BE2C (cell line): ENCODE measurements around the gene CFAP77.

Experiments
- DNase-seq: peaks from one replicate; pipeline ENCODE4 v3.0.0-alpha.2; 2020
- H3K27me3 ChIP-seq: fragments of 250-450 bp; sonication (Bioruptor Pico); 2 replicates; pipeline ENCODE4 v1.5.1; 2020; ENCODE audit warnings: mild to moderate bottlenecking
- H3K36me3 ChIP-seq: fragments of 250-450 bp; sonication (Bioruptor Pico); 2 replicates; pipeline ENCODE4 v1.5.1; 2020; ENCODE audit warnings: mild to moderate bottlenecking
- H3K4me1 ChIP-seq: fragments of 250-450 bp; sonication (Bioruptor Pico); 2 replicates; pipeline ENCODE4 v1.5.1; 2020
- H3K4me3 ChIP-seq: 2 replicates; pipeline ENCODE4 v1.5.1; 2011; ENCODE audit warnings: low read depth, low read length
- H3K9me3 ChIP-seq: fragments of 250-450 bp; sonication (Bioruptor Pico); 2 replicates; pipeline ENCODE4 v1.5.1; 2020
- TF ChIP-seq, protein P1 (sequence below): IDR thresholded peaks from 2 replicates; pipeline ENCODE4 v1.5.1; 2012; ENCODE audit warnings: mild to moderate bottlenecking, low read depth, low read length

Gene CFAP77

DNA sequence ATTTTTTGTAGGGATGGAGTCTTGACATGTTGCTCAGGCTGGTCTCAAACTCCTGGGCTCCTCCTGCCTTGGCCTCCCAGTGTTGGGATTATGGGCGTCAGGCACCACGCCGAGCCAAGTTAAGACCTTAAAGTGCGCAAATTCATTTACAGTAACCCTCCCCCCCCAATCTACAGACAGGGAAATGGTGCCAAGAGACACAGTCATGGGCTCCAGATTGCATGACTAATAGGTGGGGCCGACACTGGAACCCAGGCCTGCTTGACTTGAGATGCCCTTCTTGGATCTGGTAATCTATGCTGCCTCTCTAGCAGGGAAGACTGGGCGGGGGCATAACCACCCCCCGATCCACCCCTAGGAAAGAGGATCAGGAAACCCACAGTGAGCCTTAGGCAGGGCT lies 22.9 kb upstream of the CFAP77 start:
- TF ChIP-seq, protein P1, sequence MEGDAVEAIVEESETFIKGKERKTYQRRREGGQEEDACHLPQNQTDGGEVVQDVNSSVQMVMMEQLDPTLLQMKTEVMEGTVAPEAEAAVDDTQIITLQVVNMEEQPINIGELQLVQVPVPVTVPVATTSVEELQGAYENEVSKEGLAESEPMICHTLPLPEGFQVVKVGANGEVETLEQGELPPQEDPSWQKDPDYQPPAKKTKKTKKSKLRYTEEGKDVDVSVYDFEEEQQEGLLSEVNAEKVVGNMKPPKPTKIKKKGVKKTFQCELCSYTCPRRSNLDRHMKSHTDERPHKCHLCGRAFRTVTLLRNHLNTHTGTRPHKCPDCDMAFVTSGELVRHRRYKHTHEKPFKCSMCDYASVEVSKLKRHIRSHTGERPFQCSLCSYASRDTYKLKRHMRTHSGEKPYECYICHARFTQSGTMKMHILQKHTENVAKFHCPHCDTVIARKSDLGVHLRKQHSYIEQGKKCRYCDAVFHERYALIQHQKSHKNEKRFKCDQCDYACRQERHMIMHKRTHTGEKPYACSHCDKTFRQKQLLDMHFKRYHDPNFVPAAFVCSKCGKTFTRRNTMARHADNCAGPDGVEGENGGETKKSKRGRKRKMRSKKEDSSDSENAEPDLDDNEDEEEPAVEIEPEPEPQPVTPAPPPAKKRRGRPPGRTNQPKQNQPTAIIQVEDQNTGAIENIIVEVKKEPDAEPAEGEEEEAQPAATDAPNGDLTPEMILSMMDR, result no peak
- H3K27me3 ChIP-seq, result no peaks in the 10 kb centered on the region
- H3K4me3 ChIP-seq, result no peak overlapping the region
- H3K9me3 ChIP-seq, result no peaks in the 10 kb centered on the region
- H3K36me3 ChIP-seq, result peaks cover 61% of the 10 kb centered on the region
- DNase-seq, result no peak
- no peaks in the 10 kb centered on the region for H3K4me1 ChIP-seq

- Histone ChIP-seq H3K9me3 (no peaks in the 10 kb centered on the region), H3K36me3 (peaks cover 78% of the 10 kb centered on the region), H3K4me3 (no peak overlapping the region), H3K4me1 (no peaks in the 10 kb centered on the region), H3K27me3 (no peaks in the 10 kb centered on the region)
- no peak for DNase-seq
- TF ChIP-seq, protein P1, result no peak
These were observed 19.0 kb upstream of the CFAP77 start for GRCh38 chr9:132390966-132391365.

- peaks cover 82% of the 10 kb centered on the region for H3K36me3 ChIP-seq
- H3K9me3 ChIP-seq, result no peaks in the 10 kb centered on the region
- TF ChIP-seq, protein P1, result no peak
- H3K4me3 ChIP-seq, result no peak overlapping the region
- no peak for DNase-seq
- no peaks in the 10 kb centered on the region for H3K4me1 ChIP-seq
- no peaks in the 10 kb centered on the region for H3K27me3 ChIP-seq
These were observed 18.6 kb upstream of the CFAP77 start for GRCh38 chr9:132391449-132391848.

DNA sequence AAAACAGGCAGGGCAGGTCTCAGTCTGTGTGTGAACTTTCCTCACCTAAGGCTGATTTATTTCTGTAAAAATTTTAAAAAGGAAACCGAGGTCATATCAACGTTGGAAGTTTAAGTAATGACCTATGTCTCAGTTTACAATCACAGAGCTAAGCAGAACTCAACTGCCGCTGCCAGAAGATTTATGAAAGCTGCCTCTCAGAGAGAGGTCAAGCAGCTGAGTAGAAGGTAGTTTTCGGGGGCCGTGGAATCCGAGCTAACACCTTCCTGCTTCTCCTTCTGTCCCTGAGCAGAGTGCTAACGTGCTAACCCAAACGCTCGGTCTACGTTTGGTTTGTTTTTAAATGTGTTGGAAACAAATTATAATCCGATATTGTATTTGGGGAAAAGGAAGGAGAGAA lies 14.5 kb upstream of the CFAP77 start:
- H3K9me3 ChIP-seq, result no peaks in the 10 kb centered on the region
- H3K36me3 ChIP-seq, result peaks cover 77% of the 10 kb centered on the region
- TF ChIP-seq, protein P1, result no peak
- no peaks in the 10 kb centered on the region for H3K4me1 ChIP-seq
- H3K4me3 ChIP-seq, result no peak overlapping the region
- no peaks in the 10 kb centered on the region for H3K27me3 ChIP-seq
- no peak for DNase-seq

DNA sequence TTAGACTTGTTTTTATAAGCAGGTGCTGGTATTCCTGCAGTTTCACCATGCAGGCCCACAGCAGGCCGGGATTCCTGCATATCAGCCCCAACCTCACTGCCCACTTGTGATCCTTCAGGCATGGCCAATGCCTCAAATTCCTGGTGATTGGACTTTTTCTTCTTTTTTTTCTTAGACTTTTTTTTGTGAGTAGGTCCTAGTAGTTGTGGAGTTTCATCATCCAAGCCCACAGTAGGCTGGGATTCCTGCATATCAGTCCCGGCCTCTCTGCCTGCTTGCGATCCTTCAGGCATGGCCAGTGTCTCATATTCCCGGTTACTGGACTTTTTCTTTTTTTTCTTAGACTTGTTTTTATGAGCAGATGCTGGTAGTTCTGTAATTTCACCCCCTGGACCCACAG lies 8.2 kb upstream of the CFAP77 start:
- Histone ChIP-seq H3K4me3 (no peak overlapping the region), H3K4me1 (no peaks in the 10 kb centered on the region), H3K9me3 (no peaks in the 10 kb centered on the region), H3K36me3 (peaks cover 40% of the 10 kb centered on the region), H3K27me3 (no peaks in the 10 kb centered on the region)
- TF ChIP-seq, protein P1, result no peak
- DNase-seq, result no peak

GRCh38 chr9:132404228-132404881 lies 5.7 kb upstream of the CFAP77 start:
- Histone ChIP-seq H3K4me3 (no peak overlapping the region), H3K27me3 (no peaks in the 10 kb centered on the region), H3K4me1 (no peaks in the 10 kb centered on the region), H3K36me3 (peaks cover 21% of the 10 kb centered on the region), H3K9me3 (no peaks in the 10 kb centered on the region)
- TF ChIP-seq, protein P1, result no peak
- no peak for DNase-seq
